HepG2 (cell line): Measurements from ENCODE around the gene QRICH2. TPM values are rescaled to one million over a fixed set of nuclear protein-coding genes. Genes with fewer than 3 reads are reported as not detected.

Experiments
- ARID5B ChIP-seq: IDR thresholded peaks from 2 replicates; pipeline ENCODE4 v1.4.0; 2020; ENCODE audit warnings: mild to moderate bottlenecking, missing genetic modification reagents
- FOSL2 ChIP-seq: sonication (generic); formaldehyde crosslinking; IDR thresholded peaks from 2 replicates; pipeline ENCODE4 v1.4.0; 2020; ENCODE audit warnings: missing genetic modification reagents
- HOXA9 ChIP-seq: sonication (generic); formaldehyde crosslinking; IDR thresholded peaks from 2 replicates; pipeline ENCODE4 v1.8.1; 2022; ENCODE audit warnings: missing genetic modification reagents, mild to moderate bottlenecking, moderate library complexity, borderline replicate concordance
- MED1 ChIP-seq: sonication (generic); formaldehyde crosslinking; IDR thresholded peaks from 2 replicates; pipeline ENCODE4 v1.4.0; 2020; ENCODE audit warnings: missing genetic modification reagents
- PHF5A ChIP-seq: IDR thresholded peaks from one replicate; pipeline ENCODE4 v1.6.1; 2018; ENCODE audit warnings: low read depth, missing genetic modification reagents; ENCODE audit not compliant: unreplicated experiment
- POGK ChIP-seq: sonication (generic); formaldehyde crosslinking; conservative IDR thresholded peaks from 2 replicates; pipeline ENCODE4 v1.8.0; 2022; ENCODE audit warnings: mild to moderate bottlenecking, moderate library complexity, missing genetic modification reagents
- RFXAP ChIP-seq: sonication (generic); formaldehyde crosslinking; IDR thresholded peaks from 2 replicates; pipeline ENCODE4 v1.4.0; 2020; ENCODE audit warnings: missing genetic modification reagents, borderline replicate concordance
- STAG1 ChIP-seq: sonication (generic); formaldehyde crosslinking; IDR thresholded peaks from 2 replicates; pipeline ENCODE4 v1.4.0; 2020; ENCODE audit warnings: missing genetic modification reagents
- TFAP4 ChIP-seq: sonication (generic); IDR thresholded peaks from 2 replicates; pipeline ENCODE4 v1.6.1; 2016; ENCODE audit warnings: low read depth, borderline replicate concordance
- ZNF609 ChIP-seq: sonication (generic); formaldehyde crosslinking; IDR thresholded peaks from 2 replicates; pipeline ENCODE4 v1.4.0; 2020; ENCODE audit warnings: mild to moderate bottlenecking, missing genetic modification reagents, borderline replicate concordance
- ZNF704 ChIP-seq: sonication (generic); formaldehyde crosslinking; IDR thresholded peaks from 2 replicates; pipeline ENCODE4 v1.8.1; 2023; ENCODE audit warnings: mild to moderate bottlenecking, inconsistent platforms, moderate library complexity, missing genetic modification reagents, borderline replicate concordance
- ZNF777 ChIP-seq: sonication (generic); formaldehyde crosslinking; IDR thresholded peaks from 2 replicates; pipeline ENCODE4 v1.4.0; 2020; ENCODE audit warnings: missing genetic modification reagents
- ZNF800 ChIP-seq: sonication (generic); formaldehyde crosslinking; IDR thresholded peaks from 2 replicates; pipeline ENCODE4 v1.4.0; 2020; ENCODE audit warnings: missing genetic modification reagents
- polyA plus RNA-seq, 8 experiments: library from polyadenylated mRNA; depleted of rRNA in 3 of 8; stranded (reverse) in 7 of 8; unstranded in 1 of 8; fragments of >200 nt; fragmentation: Illumina TruSeq in 4 of 8; extraction: Trizol in 4 of 8; gene quantifications; 2 replicates each; pipeline versions ENCODE4 v1.2.1 to v1.2.3, GENCODE V29; 2011 to 2016; ENCODE audit warnings: low read depth in 4 of 8, missing spikeins in 1 of 8, mixed read lengths in 1 of 8; ENCODE audit not compliant: insufficient read depth in 1 of 8
- total RNA-seq, 5 experiments: library from RNA; depleted of rRNA; stranded (reverse); fragments of >200 nt; fragmentation: Illumina TruSeq; extraction: Trizol; gene quantifications; 2 replicates each; pipeline ENCODE4 v1.2.3, GENCODE V29; 2016; ENCODE audit warnings: low read depth in 1 of 5

QRICH2 gene
- total and polyA plus RNA-seq, 2 of the 13 experiments (the other 11 are each of a cell fraction or from before 2014, with no cell fraction given), result 3.7 to 5.7 TPM

GRCh38 chr17:76356803-76357456 is 48.9 kb upstream of the QRICH2 start (continued):
- TF ChIP-seq POGK (CRISPR knock-in tag), result no peak
- TF ChIP-seq TFAP4, result no peak
- TF ChIP-seq PHF5A (CRISPR knock-in tag), result no peak
- no peak for TF ChIP-seq RFXAP
- TF ChIP-seq MED1 (CRISPR knock-in tag), result peak; percentile 30; the same call in 1 of the 2 replicates
- 0 out of 2 replicates have a peak, but pooled peaks have one; percentile 22 for TF ChIP-seq ZNF800 (CRISPR knock-in tag)
- no peak for TF ChIP-seq ARID5B (CRISPR knock-in tag)
- TF ChIP-seq ZNF609, result peak; percentile 40; the same call in 1 of the 2 replicates
- TF ChIP-seq ZNF777, result no peak
- no peak for TF ChIP-seq STAG1 (CRISPR knock-in tag)
- 0 out of 2 replicates have a peak, but pooled peaks have one; percentile 4 for TF ChIP-seq FOSL2 (CRISPR knock-in tag)
- TF ChIP-seq HOXA9 (CRISPR knock-in tag), result no peak
- no peak for TF ChIP-seq ZNF704 (CRISPR knock-in tag)
